ENCODE data around the gene PAFAH2. TPM values are rescaled to one million over a fixed set of nuclear protein-coding genes. Genes with fewer than 3 reads are reported as not detected.

Gene PAFAH2
- total and polyA plus RNA-seq, 2 of the 13 experiments (the other 11 are each of a cell fraction or from before 2014, with no cell fraction given), result 6.9 to 9.4 TPM

- TF ChIP-seq IKZF5 (CRISPR knock-in tag; IDR thresholded peaks at IDR 0.05) (peak; percentile 67; the same call in 1 of the 2 replicates), RARG (CRISPR knock-in tag; IDR thresholded peaks at IDR 0.05; ENCODE audit: low read depth) (no peak), SYNCRIP (IDR thresholded peaks at IDR 0.05; ENCODE audit: insufficient read depth, low read depth, low read length) (no peak), FOXO1 (CRISPR knock-in tag; IDR thresholded peaks at IDR 0.05) (no peak), ZNF501 (CRISPR knock-in tag; IDR thresholded peaks at IDR 0.05) (no peak), YY1 (IDR thresholded peaks at IDR 0.05; ENCODE audit: insufficient read depth, insufficient replicate concordance, low read depth, low read length) (peak; percentile 53), ZNF589 (CRISPR knock-in tag; conservative IDR thresholded peaks at IDR 0.05) (peak; percentile 8; the same call in 1 of the 2 replicates), ZNF276 (CRISPR knock-in tag; IDR thresholded peaks at IDR 0.05; ENCODE audit: low read depth) (0 out of 2 replicates have a peak, but pooled peaks have one; percentile 35), KIAA2018 (CRISPR knock-in tag; IDR thresholded peaks at IDR 0.05; ENCODE audit: borderline replicate concordance) (no peak), ZNF556 (CRISPR knock-in tag; IDR thresholded peaks at IDR 0.05; ENCODE audit: borderline replicate concordance) (peak; percentile 19; the same call in 1 of the 2 replicates), ZBTB38 (CRISPR knock-in tag; IDR thresholded peaks at IDR 0.05) (0 out of 2 replicates have a peak, but pooled peaks have one; percentile 3), ZBTB10 (CRISPR knock-in tag; IDR thresholded peaks at IDR 0.05; ENCODE audit: borderline replicate concordance) (no peak), TBP (CRISPR knock-in tag; IDR thresholded peaks at IDR 0.05) (no peak), ZNF720 (CRISPR knock-in tag; IDR thresholded peaks at IDR 0.05) (no peak)
Measured at GRCh38 chr1:26035203-26035958, 37.5 kb upstream of the PAFAH2 start (continued).
